ENCODE measurements around the gene CFDP1. TPM values are rescaled to one million over a fixed set of nuclear protein-coding genes. Genes with fewer than 3 reads are reported as not detected.

Gene CFDP1
- total RNA-seq, 1 experiment from 2014 or later: 97.6 TPM

DNA sequence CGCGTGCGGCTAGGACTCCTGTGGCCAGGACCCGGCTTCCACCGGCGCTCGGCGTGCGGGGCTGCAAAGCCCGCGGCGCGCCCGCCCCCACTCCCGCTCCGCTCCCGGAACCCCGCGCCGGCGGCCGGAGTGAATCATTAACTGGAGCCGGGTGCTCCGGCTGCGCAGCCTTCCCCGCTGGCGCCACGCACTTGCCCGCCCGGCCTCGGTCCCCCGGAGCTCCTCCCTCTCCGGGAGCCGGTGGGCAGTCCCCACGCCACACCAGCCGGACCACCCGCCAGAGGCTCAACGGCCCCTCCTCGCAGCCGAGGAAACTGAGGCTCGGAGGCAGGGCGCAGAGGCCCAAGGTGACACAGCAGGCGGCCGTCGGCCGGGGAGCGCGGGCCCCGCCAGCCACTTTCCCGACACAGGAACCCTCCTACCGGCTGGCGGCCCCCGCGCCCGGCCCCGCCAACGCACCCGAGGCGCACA is 182.5 kb downstream of the CFDP1 start:
- CTCF ChIA-PET: interaction anchor here (0.5 to 1.9 kb wide), 2 partner anchors 113 to 135 kb away, joined by 4 to 5 read pairs; no protein-coding TSS in a partner anchor
- H3K27ac ChIP-seq (ENCODE audit: low read depth, low read length, poor library complexity, severe bottlenecking): peak overlapping the region; percentile 84
- no TSS peak for BruUV-seq (replicated peaks)
- POLR2A ChIA-PET (ENCODE audit: low non-redundant PET): no interaction called here
- peak overlapping the region; percentile 93 for H3K4me3 ChIP-seq (ENCODE audit: low read depth, low read length, poor library complexity, severe bottlenecking)
- no peaks in the 10 kb centered on the region for H3K9me3 ChIP-seq (ENCODE audit: low read depth, low read length, poor library complexity, severe bottlenecking)
- DNase-seq (ENCODE audit: low spot score): peak; percentile 34
- peaks cover 39% of the 10 kb centered on the region for H3K4me1 ChIP-seq (ENCODE audit: insufficient read depth, low read length, poor library complexity, severe bottlenecking)
- H3K27me3 ChIP-seq (replicated peaks; ENCODE audit: insufficient read depth, low read depth, low read length, poor library complexity): no peaks in the 10 kb centered on the region
- intact Hi-C loops (cut with micrococcal nuclease; ENCODE audit: unreplicated experiment): no loop called here
- no peak for TF ChIP-seq EZH2 (IDR thresholded peaks at IDR 0.05; ENCODE audit: borderline replicate concordance, low read depth, low read length, poor library complexity, severe bottlenecking)
- TF ChIP-seq, protein P1, sequence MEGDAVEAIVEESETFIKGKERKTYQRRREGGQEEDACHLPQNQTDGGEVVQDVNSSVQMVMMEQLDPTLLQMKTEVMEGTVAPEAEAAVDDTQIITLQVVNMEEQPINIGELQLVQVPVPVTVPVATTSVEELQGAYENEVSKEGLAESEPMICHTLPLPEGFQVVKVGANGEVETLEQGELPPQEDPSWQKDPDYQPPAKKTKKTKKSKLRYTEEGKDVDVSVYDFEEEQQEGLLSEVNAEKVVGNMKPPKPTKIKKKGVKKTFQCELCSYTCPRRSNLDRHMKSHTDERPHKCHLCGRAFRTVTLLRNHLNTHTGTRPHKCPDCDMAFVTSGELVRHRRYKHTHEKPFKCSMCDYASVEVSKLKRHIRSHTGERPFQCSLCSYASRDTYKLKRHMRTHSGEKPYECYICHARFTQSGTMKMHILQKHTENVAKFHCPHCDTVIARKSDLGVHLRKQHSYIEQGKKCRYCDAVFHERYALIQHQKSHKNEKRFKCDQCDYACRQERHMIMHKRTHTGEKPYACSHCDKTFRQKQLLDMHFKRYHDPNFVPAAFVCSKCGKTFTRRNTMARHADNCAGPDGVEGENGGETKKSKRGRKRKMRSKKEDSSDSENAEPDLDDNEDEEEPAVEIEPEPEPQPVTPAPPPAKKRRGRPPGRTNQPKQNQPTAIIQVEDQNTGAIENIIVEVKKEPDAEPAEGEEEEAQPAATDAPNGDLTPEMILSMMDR (conservative IDR thresholded peaks at IDR 0.05; ENCODE audit: low read depth, low read length): no peak
- no peaks in the 10 kb centered on the region for H3K36me3 ChIP-seq (ENCODE audit: insufficient read depth, low read length, poor library complexity, severe bottlenecking)

DNA sequence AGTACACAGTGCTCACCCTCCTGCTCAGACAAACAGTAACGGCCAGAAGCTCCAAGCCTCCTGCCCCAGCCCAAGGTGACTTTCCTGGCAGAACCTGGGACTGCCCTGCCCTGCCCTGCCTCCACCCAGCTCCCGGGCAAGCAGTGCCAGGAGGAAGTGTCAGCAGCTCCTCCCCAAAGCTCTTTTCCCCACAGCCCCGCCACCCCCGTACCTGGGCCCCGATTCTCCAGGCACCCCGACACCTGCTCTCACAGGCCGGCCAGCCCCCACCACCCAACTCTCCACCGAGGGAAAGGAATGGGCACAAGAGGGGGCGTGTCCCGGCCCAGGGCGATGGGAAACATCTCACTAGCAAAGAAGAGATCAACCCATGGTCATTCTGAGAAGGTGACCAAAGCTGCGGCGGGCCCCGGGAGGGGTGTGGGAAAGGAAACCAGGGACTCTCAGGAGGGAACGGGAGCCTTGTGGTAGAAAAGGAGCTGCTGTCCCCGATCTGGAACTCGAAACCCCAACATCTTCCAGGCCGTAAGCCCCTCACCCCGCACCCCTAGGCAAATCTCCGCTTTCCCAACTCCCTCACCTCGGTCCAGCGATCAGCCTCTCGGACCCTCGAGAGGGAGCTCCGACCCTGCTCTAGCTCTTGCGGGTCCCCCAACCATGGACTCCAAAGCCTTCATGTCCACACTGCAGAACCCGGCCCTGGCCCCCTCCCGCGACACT is 183.1 kb downstream of the CFDP1 start:
- H3K36me3 ChIP-seq (ENCODE audit: insufficient read depth, low read length, poor library complexity, severe bottlenecking): no peaks in the 10 kb centered on the region
- no peaks in the 10 kb centered on the region for H3K9me3 ChIP-seq (ENCODE audit: low read depth, low read length, poor library complexity, severe bottlenecking)
- H3K27ac ChIP-seq (ENCODE audit: low read depth, low read length, poor library complexity, severe bottlenecking): peak overlapping the region; percentile 84
- no TSS peak for BruUV-seq (replicated peaks)
- no peaks in the 10 kb centered on the region for H3K27me3 ChIP-seq (replicated peaks; ENCODE audit: insufficient read depth, low read depth, low read length, poor library complexity)
- peak overlapping the region; percentile 93 for H3K4me3 ChIP-seq (ENCODE audit: low read depth, low read length, poor library complexity, severe bottlenecking)
- H3K4me1 ChIP-seq (ENCODE audit: insufficient read depth, low read length, poor library complexity, severe bottlenecking): peaks cover 44% of the 10 kb centered on the region
- no peak for DNase-seq (ENCODE audit: low spot score)
- intact Hi-C loops (cut with micrococcal nuclease; ENCODE audit: unreplicated experiment): no loop called here
- CTCF ChIA-PET: interaction anchor here (0.5 to 1.9 kb wide), 3 partner anchors 16 to 135 kb away, joined by 4 to 5 read pairs (median 4); no protein-coding TSS in a partner anchor
- POLR2A ChIA-PET (ENCODE audit: low non-redundant PET): no interaction called here
- TF ChIP-seq EZH2 (IDR thresholded peaks at IDR 0.05; ENCODE audit: borderline replicate concordance, low read depth, low read length, poor library complexity, severe bottlenecking): no peak
- TF ChIP-seq, protein P1 (conservative IDR thresholded peaks at IDR 0.05; ENCODE audit: low read depth, low read length): no peak

DNA sequence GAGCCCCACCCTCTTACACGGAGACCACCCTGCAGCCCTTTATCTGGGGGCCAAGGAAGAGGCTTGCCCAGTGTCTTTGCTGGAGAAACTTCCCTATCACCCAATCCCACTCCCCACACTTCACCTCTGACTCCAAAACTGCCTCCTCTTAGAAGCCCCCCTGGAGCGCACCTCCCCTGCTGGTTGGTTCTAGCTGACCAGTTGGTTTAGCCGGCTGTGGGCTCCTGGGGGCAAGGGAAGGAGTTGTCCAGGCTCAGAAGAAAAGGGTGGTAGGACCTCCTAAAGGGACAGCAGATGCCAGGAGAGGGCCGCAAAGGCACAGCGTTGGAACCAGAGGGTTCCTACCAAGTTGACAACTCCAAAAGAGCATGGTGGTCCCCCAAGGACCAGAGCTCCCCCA is 183.9 kb downstream of the CFDP1 start:
- no peak for DNase-seq (ENCODE audit: low spot score)
- intact Hi-C loops (cut with micrococcal nuclease; ENCODE audit: unreplicated experiment): no loop called here
- Histone ChIP-seq H3K4me3 (ENCODE audit: low read depth, low read length, poor library complexity, severe bottlenecking) (peak overlapping the region; percentile 93), H3K27ac (ENCODE audit: low read depth, low read length, poor library complexity, severe bottlenecking) (no peak overlapping the region), H3K4me1 (ENCODE audit: insufficient read depth, low read length, poor library complexity, severe bottlenecking) (peaks cover 47% of the 10 kb centered on the region), H3K27me3 (replicated peaks; ENCODE audit: insufficient read depth, low read depth, low read length, poor library complexity) (no peaks in the 10 kb centered on the region), H3K36me3 (ENCODE audit: insufficient read depth, low read length, poor library complexity, severe bottlenecking) (no peaks in the 10 kb centered on the region), H3K9me3 (ENCODE audit: low read depth, low read length, poor library complexity, severe bottlenecking) (no peaks in the 10 kb centered on the region)
- BruUV-seq (replicated peaks): no TSS peak
- POLR2A ChIA-PET (ENCODE audit: low non-redundant PET): no interaction called here
- TF ChIP-seq, protein P1 (conservative IDR thresholded peaks at IDR 0.05; ENCODE audit: low read depth, low read length): no peak
- no peak for TF ChIP-seq EZH2 (IDR thresholded peaks at IDR 0.05; ENCODE audit: borderline replicate concordance, low read depth, low read length, poor library complexity, severe bottlenecking)
- CTCF ChIA-PET: interaction anchor here (1.9 kb wide), 1 partner anchor 136 kb away, joined by 5 read pairs; no protein-coding TSS in a partner anchor
